HCT116 (cell line): ENCODE data around the gene SPARC. TPM values are rescaled to one million over a fixed set of nuclear protein-coding genes. Genes with fewer than 3 reads are reported as not detected.

ENCODE experiments used
- ATAC-seq: fragments of 200-7000 bp; cut with Tn5 transposase; 2 replicates; pipeline ENCODE4 v1.9.1; 2020; ENCODE audit warnings: mild to moderate bottlenecking, moderate library complexity
- BruUV-seq: library from RNA; stranded (reverse); fragments of 400-500 nt; replicated peaks from 2 replicates; lab custom pipeline; 2021; lab: Mats Ljungman, UMichigan
- CTCF ChIA-PET: fragments of 300-600 bp; sonication (Branson Sonifier 250); formaldehyde crosslinking; loops from one replicate; lab custom pipeline; 2021; ENCODE audit warnings: antibody characterized with exemption; lab: Charles Lee
- POLR2A ChIA-PET: fragments of 300-600, 350-600 bp; sonication (Branson Sonifier 250); formaldehyde crosslinking; loops from one replicate; lab custom pipeline; 2021; ENCODE audit warnings: antibody characterized with exemption; lab: Charles Lee
- RAD21 ChIA-PET, 2 experiments: fragments of 300-600 bp; sonication (Branson Sonifier 250); formaldehyde crosslinking; loops; one replicate each; lab custom pipeline; 2023; ENCODE audit warnings: low total read pairs in 2 of 2; ENCODE audit not compliant: uncharacterized antibody in 2 of 2, unreplicated experiment in 2 of 2, low non-redundant PET in 1 of 2; lab: Charles Lee
- DNase-seq: peaks from one replicate; pipeline ENCODE4 v3.0.0-alpha.2; 2010; ENCODE audit warnings: low read depth, low spot score
- H2AFZ ChIP-seq: fragments of 200-600 bp; shearing (Covaris generic), sonication (generic); 2 replicates; pipeline ENCODE4 v1.6.1; 2017; ENCODE audit warnings: low read depth, mixed run types, mixed read lengths, antibody characterized with exemption, low read length; ENCODE audit not compliant: poor library complexity, severe bottlenecking
- H3K27ac ChIP-seq: 2 replicates; pipeline ENCODE4 v1.5.1; 2012; ENCODE audit warnings: low read depth, low read length
- H3K27me3 ChIP-seq: fragments of 200-600 bp; sonication (generic); 2 replicates; pipeline ENCODE4 v1.6.1; 2016; ENCODE audit warnings: mixed run types, low read length, mixed read lengths; ENCODE audit not compliant: insufficient read depth
- H3K36me3 ChIP-seq, 2 experiments: fragments of 200-500 bp in 1 of 2; fragments of 200-600 bp in 1 of 2; sonication (Bioruptor generic) in 1 of 2; sonication (generic) in 1 of 2; 2 replicates each; pipeline versions ENCODE4 v1.5.1 to v1.6.1; 2014 to 2016; ENCODE audit warnings: low read length in 2 of 2, inconsistent platforms in 1 of 2, mixed read lengths in 1 of 2, mixed run types in 1 of 2; ENCODE audit not compliant: insufficient read depth in 2 of 2, control insufficient read depth in 1 of 2
- H3K4me1 ChIP-seq, 2 experiments: fragments of 200-600 bp in 1 of 2; sonication (generic) in 1 of 2; 2 replicates each; pipeline versions ENCODE4 v1.5.1 to v1.6.1; 2012 to 2017; ENCODE audit warnings: low read length in 2 of 2, inconsistent platforms in 1 of 2, mild to moderate bottlenecking in 1 of 2, mixed read lengths in 1 of 2, mixed run types in 1 of 2, moderate library complexity in 1 of 2; ENCODE audit not compliant: insufficient read depth in 2 of 2, control insufficient read depth in 1 of 2
- H3K4me2 ChIP-seq: fragments of 200-600 bp; sonication (generic); 2 replicates; pipeline ENCODE4 v1.6.1; 2017; ENCODE audit warnings: mixed run types, low read length, mixed read lengths
- H3K4me3 ChIP-seq, 2 experiments: fragments of 200-600 bp in 1 of 2; sonication (generic) in 1 of 2; replicated peaks in 1 of 2; 2 replicates each; pipeline ENCODE4 v1.5.1; 2011 to 2016; ENCODE audit warnings: low read length in 2 of 2, control low read depth in 1 of 2, low read depth in 1 of 2, mild to moderate bottlenecking in 1 of 2, mixed read lengths in 1 of 2, mixed run types in 1 of 2
- H3K79me2 ChIP-seq: fragments of 200-600 bp; sonication (generic); 2 replicates; pipeline ENCODE4 v1.6.1; 2017; ENCODE audit warnings: mild to moderate bottlenecking, mixed run types, low read length, moderate library complexity, mixed read lengths; ENCODE audit not compliant: insufficient read depth
- H3K9ac ChIP-seq: fragments of 200-600 bp; sonication (generic); 2 replicates; pipeline ENCODE4 v1.6.1; 2016; ENCODE audit warnings: low read length, mixed read lengths
- H3K9me2 ChIP-seq: fragments of 200-600 bp; sonication (generic), shearing (Covaris generic); 2 replicates; pipeline ENCODE4 v1.6.1; 2017; ENCODE audit warnings: mixed run types, mild to moderate bottlenecking, moderate library complexity; ENCODE audit not compliant: insufficient read depth
- H3K9me3 ChIP-seq, 2 experiments: fragments of 200-500 bp in 1 of 2; fragments of 200-600 bp in 1 of 2; sonication (Bioruptor generic) in 1 of 2; sonication (generic) in 1 of 2; 2 replicates each; pipeline ENCODE4 v1.6.1; 2014 to 2017; ENCODE audit warnings: low read length in 2 of 2, mixed read lengths in 2 of 2, inconsistent platforms in 1 of 2, low read depth in 1 of 2, mild to moderate bottlenecking in 1 of 2, mixed run types in 1 of 2, moderate library complexity in 1 of 2; ENCODE audit not compliant: control insufficient read depth in 1 of 2, insufficient read depth in 1 of 2
- H4K20me1 ChIP-seq: fragments of 200-600 bp; sonication (generic), shearing (Covaris generic); 2 replicates; pipeline ENCODE4 v1.6.1; 2017; ENCODE audit warnings: mixed run types, mild to moderate bottlenecking, moderate library complexity; ENCODE audit not compliant: insufficient read depth
- CBX3 ChIP-seq: IDR thresholded peaks from 2 replicates; pipeline ENCODE4 v1.6.1; 2012; ENCODE audit warnings: low read depth
- CEBPB ChIP-seq: IDR thresholded peaks from 2 replicates; pipeline ENCODE4 v1.6.1; 2012; ENCODE audit warnings: low read depth
- EGR1 ChIP-seq: IDR thresholded peaks from 2 replicates; pipeline ENCODE4 v1.6.1; 2012; ENCODE audit warnings: low read depth
- ELF1 ChIP-seq: IDR thresholded peaks from 2 replicates; pipeline ENCODE4 v1.6.1; 2012; ENCODE audit warnings: low read depth, borderline replicate concordance
- EZH2 ChIP-seq: fragments of 200-600 bp; sonication (generic); IDR thresholded peaks from 2 replicates; pipeline ENCODE4 v1.6.1; 2017; ENCODE audit warnings: antibody characterized with exemption, mixed run types
- FOSL1 ChIP-seq: IDR thresholded peaks from 2 replicates; pipeline ENCODE4 v1.6.1; 2012; ENCODE audit warnings: low read depth
- JUND ChIP-seq: IDR thresholded peaks from 2 replicates; pipeline ENCODE4 v1.6.1; 2012
- MAX ChIP-seq: IDR thresholded peaks from 2 replicates; pipeline ENCODE4 v1.6.1; 2012
- POLR2AphosphoS5 ChIP-seq: IDR thresholded peaks from 2 replicates; pipeline ENCODE4 v1.6.1; 2011; ENCODE audit warnings: mild to moderate bottlenecking, low read depth, low read length, moderate library complexity
- REST ChIP-seq: IDR thresholded peaks from 2 replicates; pipeline ENCODE4 v1.6.1; 2012; ENCODE audit warnings: low read depth
- SIN3A ChIP-seq: IDR thresholded peaks from 2 replicates; pipeline ENCODE4 v1.6.1; 2012; ENCODE audit warnings: low read depth
- SRF ChIP-seq: IDR thresholded peaks from 2 replicates; pipeline ENCODE4 v1.6.1; 2012; ENCODE audit warnings: low read depth
- TCF7L2 ChIP-seq: IDR thresholded peaks from 2 replicates; pipeline ENCODE4 v1.7.0; 2011; ENCODE audit warnings: borderline replicate concordance, inconsistent platforms; ENCODE audit not compliant: insufficient read depth, insufficient read length; ENCODE audit errors: extremely low read depth
- ZBTB33 ChIP-seq: IDR thresholded peaks from 2 replicates; pipeline ENCODE4 v1.6.1; 2011; ENCODE audit warnings: mild to moderate bottlenecking, low read length, moderate library complexity; ENCODE audit not compliant: insufficient replicate concordance; ENCODE audit errors: extremely low read depth
- ZFX ChIP-seq: fragments of 450-650 bp; IDR thresholded peaks from 2 replicates; pipeline ENCODE4 v1.6.1; 2017
- intact Hi-C: fragments of 100-400 bp; cut with micrococcal nuclease; formaldehyde crosslinking; loops from 2 replicates; pipeline ENCODE4 v1.10.0; 2022
- total RNA-seq: library from RNA; stranded (reverse); gene quantifications from one replicate; pipeline ENCODE4 v1.2.1, GENCODE V29; 2021; ENCODE audit not compliant: unreplicated experiment

SPARC gene
- total RNA-seq, 1 experiment from 2014 or later: 3.0 TPM

GRCh38 chr5:151671950-151672349 lies 14.8 kb downstream of the SPARC start:
- Histone ChIP-seq H3K27ac (no peak overlapping the region), H3K4me1 (peaks cover 2 to 21% of the 10 kb centered on the region in 2 experiments; a peak in 3 of 4 replicates), H3K79me2 (no peaks in the 10 kb centered on the region), H3K36me3 (no peaks in the 10 kb centered on the region), H3K9me2 (no peaks in the 10 kb centered on the region), H3K4me3 (no peak overlapping the region), H3K9ac (no peak overlapping the region), H2AFZ (no peak overlapping the region), H3K4me2 (no peak overlapping the region), H4K20me1 (no peaks in the 10 kb centered on the region), H3K9me3 (no peaks in the 10 kb centered on the region), H3K27me3 (no peaks in the 10 kb centered on the region)
- no TSS peak for BruUV-seq
- RAD21 ChIA-PET: no interaction called here
- DNase-seq (no peak), ATAC-seq (no peak)
- intact Hi-C loops: no loop called here
- TF ChIP-seq EZH2 (no peak), ZBTB33 (no peak), SIN3A (no peak), ZFX (no peak), SRF (no peak), ELF1 (no peak), JUND (no peak), POLR2AphosphoS5 (no peak), FOSL1 (no peak), CEBPB (no peak), MAX (no peak), CBX3 (no peak), EGR1 (no peak), REST (no peak), TCF7L2 (no peak)
- CTCF ChIA-PET: interaction anchor here (1.0 to 1.4 kb wide), 3 partner anchors 13 to 69 kb away, joined by 3 to 5 read pairs (median 5); no protein-coding TSS in a partner anchor
- POLR2A ChIA-PET: no interaction called here
